ENCODE measurements around the gene RETSAT. TPM values are rescaled to one million over a fixed set of nuclear protein-coding genes. Genes with fewer than 3 reads are reported as not detected.

The RETSAT gene
- total RNA-seq, 1 donor from 2014 or later, result 23.1 TPM

- H3K27me3 Mint-ChIP-seq, result no peaks in the 10 kb centered on the region
Observed at GRCh38 chr2:85309699-85310321, 44.5 kb downstream of the RETSAT start.

DNA sequence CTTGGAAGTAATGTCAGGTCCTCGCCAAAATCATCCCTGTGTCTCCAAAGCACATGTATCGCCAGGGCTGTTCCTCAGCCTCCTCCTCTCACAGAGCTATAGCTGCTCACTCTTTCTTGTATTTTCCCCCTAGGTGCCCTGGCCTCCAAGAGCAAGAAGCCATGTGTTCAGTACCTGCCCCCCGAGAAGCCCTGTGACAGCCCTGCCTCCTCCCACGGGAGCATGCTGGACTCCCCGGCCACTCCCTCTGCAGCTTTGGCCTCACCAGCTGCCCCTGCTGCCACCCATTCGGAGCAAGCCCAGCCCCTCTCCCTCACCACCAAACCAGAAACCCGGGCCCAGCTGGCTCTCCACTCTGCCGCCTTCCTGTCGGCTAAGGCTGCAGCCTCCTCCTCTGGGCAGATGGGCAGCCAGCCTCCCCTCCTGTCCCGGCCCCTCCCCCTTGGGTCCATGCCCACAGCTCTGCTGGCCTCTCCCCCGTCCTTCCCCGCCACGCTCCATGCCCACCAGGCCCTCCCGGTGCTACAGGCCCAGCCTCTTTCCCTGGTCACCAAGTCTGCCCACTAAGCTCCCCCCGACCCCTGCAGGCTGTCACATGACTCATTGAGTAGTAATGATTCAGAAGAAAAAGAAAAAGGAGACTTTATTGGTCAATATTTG is 45.3 kb downstream of the RETSAT start:
- Mint-ChIP-seq H3K4me1 (ENCODE audit: low read depth) (no peaks in the 10 kb centered on the region), H3K36me3 (ENCODE audit: insufficient read depth) (peaks cover 24% of the 10 kb centered on the region), H3K27ac (peak overlapping the region; percentile 30), H3K9me3 (ENCODE audit: low read depth) (no peaks in the 10 kb centered on the region), H3K27me3 (no peaks in the 10 kb centered on the region), H3K4me3 (ENCODE audit: low read depth) (no peak overlapping the region)
- TF ChIP-seq CTCF (IDR thresholded peaks at IDR 0.05; ENCODE audit: unreplicated experiment), result no peak
- DNase-seq (ENCODE audit: low spot score, unreplicated experiment), result no peak

More at GRCh38 chr2:85309699-85310321, 44.5 kb downstream of the RETSAT start:
- no peak overlapping the region for H3K4me3 Mint-ChIP-seq (ENCODE audit: low read depth)
- no peak for DNase-seq (ENCODE audit: low spot score, unreplicated experiment)
- peak overlapping the region; percentile 67 for H3K27ac Mint-ChIP-seq
- no peak for TF ChIP-seq CTCF (IDR thresholded peaks at IDR 0.05; ENCODE audit: unreplicated experiment)
- no peaks in the 10 kb centered on the region for H3K4me1 Mint-ChIP-seq (ENCODE audit: low read depth)
- peaks cover 19% of the 10 kb centered on the region for H3K36me3 Mint-ChIP-seq (ENCODE audit: insufficient read depth)
- no peaks in the 10 kb centered on the region for H3K9me3 Mint-ChIP-seq (ENCODE audit: low read depth)

DNA sequence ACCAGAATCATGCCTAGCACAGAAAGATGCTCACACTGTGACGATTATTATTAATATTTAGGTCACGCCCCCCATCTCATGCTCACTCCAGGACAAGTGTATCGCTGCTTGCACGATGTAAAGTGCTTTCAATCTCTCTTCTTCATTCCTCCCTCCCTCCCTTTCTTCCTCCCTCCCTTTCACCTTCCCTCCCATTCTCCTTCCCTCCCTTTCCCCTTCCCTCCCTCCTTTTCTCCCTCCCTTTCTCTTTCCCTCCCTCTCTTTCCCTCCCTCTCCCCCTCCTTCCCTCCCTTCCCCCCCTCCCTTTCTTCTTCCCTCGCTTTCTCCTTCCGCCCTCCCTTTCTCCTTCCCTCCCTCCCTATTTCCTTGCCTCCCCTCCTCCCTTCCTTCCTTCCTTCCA is 46.1 kb downstream of the RETSAT start:
- peaks cover 25% of the 10 kb centered on the region for H3K36me3 Mint-ChIP-seq (ENCODE audit: insufficient read depth)
- H3K9me3 Mint-ChIP-seq (ENCODE audit: low read depth), result no peaks in the 10 kb centered on the region
- no peaks in the 10 kb centered on the region for H3K27me3 Mint-ChIP-seq
- no peak for TF ChIP-seq CTCF (IDR thresholded peaks at IDR 0.05; ENCODE audit: unreplicated experiment)
- no peaks in the 10 kb centered on the region for H3K4me1 Mint-ChIP-seq (ENCODE audit: low read depth)
- H3K27ac Mint-ChIP-seq, result no peak overlapping the region
- H3K4me3 Mint-ChIP-seq (ENCODE audit: low read depth), result no peak overlapping the region
- DNase-seq (ENCODE audit: low spot score, unreplicated experiment), result no peak

DNA sequence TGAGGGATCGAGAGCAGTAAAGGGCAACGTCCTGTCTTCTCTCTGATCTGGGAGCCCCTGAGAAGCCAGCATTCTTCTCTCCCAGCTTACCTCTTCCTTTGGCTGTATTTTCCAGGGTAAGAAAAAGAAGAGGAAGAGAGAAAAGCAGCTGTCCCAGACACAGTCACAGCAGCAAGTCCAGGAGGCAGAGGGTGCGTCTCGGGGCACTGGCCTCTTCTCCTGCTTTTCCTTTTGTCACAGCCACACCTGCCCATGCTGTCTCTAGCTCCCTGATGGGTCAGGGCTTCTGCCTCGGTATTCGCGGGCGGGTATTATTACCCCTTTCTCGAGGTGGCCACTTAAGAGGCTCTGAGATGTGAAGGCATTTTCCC is 46.8 kb downstream of the RETSAT start:
- Mint-ChIP-seq H3K9me3 (ENCODE audit: low read depth) (no peaks in the 10 kb centered on the region), H3K4me1 (ENCODE audit: low read depth) (no peaks in the 10 kb centered on the region), H3K4me3 (ENCODE audit: low read depth) (no peak overlapping the region), H3K27me3 (no peaks in the 10 kb centered on the region), H3K27ac (no peak overlapping the region), H3K36me3 (ENCODE audit: insufficient read depth) (peaks cover 25% of the 10 kb centered on the region)
- no peak for TF ChIP-seq CTCF (IDR thresholded peaks at IDR 0.05; ENCODE audit: unreplicated experiment)
- no peak for DNase-seq (ENCODE audit: low spot score, unreplicated experiment)

DNA sequence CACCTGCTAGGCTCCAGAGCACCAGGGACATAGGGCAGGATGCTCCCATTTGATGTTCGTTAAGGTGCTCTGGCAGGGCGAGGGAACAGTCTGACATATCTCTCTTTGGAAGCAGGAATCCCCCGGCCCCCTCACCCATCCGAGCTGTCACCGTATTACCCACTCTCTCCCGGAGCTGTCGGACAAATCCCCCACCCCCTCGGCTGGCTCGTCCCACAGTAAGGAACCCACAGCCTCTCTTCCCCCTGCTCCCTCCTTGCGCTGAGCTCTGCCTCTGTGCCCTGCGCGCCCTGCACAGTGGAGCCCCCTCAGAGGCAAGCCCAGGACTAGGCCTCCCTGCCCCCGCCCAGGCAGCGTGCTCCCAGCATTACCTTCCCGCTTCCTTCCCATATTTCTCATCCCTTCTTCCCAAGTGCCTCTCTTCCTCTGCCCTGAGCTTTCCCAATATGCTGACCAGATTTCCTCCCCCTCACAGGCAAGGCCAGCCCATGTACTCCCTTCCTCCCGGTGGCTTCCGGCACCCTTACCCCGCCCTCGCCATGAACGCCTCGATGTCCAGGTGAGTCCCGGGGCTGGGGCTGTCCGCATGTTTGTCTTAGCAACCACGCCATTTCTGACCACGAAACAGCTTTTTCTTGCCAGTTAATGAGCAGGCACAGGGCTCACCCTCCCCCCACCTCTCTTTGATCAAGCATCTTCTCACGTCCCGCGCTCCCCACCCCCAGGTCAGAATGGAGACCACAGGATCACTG is 50.4 kb downstream of the RETSAT start:
- peak overlapping the region; percentile 59 for H3K27ac Mint-ChIP-seq
- H3K4me1 Mint-ChIP-seq (ENCODE audit: low read depth), result no peaks in the 10 kb centered on the region
- H3K27me3 Mint-ChIP-seq, result no peaks in the 10 kb centered on the region
- H3K9me3 Mint-ChIP-seq (ENCODE audit: low read depth), result no peaks in the 10 kb centered on the region
- no peak for DNase-seq (ENCODE audit: low spot score, unreplicated experiment)
- peaks cover 20% of the 10 kb centered on the region for H3K36me3 Mint-ChIP-seq (ENCODE audit: insufficient read depth)
- TF ChIP-seq CTCF (IDR thresholded peaks at IDR 0.05; ENCODE audit: unreplicated experiment), result no peak
- H3K4me3 Mint-ChIP-seq (ENCODE audit: low read depth), result no peak overlapping the region

Measured in progenitor cell of endocrine pancreas (in vitro differentiated cells).